GM12878 (cell line): ENCODE results near the gene COL15A1.

Experiments
- HDGF ChIP-seq: fragments of 450-650 bp; IDR thresholded peaks from 2 replicates; pipeline ENCODE4 v1.6.1; 2016; ENCODE audit warnings: antibody characterized with exemption
- JUNB ChIP-seq: IDR thresholded peaks from 2 replicates; pipeline ENCODE4 v1.6.1; 2016; ENCODE audit warnings: antibody characterized with exemption, mild to moderate bottlenecking
- POLR2A ChIP-seq: IDR thresholded peaks from 2 replicates; pipeline ENCODE4 v1.6.1; 2011; ENCODE audit warnings: low read depth, mild to moderate bottlenecking, low read length
- TF ChIP-seq, protein P1 (sequence below): IDR thresholded peaks from 2 replicates; pipeline ENCODE4 v1.6.1; 2012; ENCODE audit warnings: low read depth, low read length, improper control_type of control experiment

DNA sequence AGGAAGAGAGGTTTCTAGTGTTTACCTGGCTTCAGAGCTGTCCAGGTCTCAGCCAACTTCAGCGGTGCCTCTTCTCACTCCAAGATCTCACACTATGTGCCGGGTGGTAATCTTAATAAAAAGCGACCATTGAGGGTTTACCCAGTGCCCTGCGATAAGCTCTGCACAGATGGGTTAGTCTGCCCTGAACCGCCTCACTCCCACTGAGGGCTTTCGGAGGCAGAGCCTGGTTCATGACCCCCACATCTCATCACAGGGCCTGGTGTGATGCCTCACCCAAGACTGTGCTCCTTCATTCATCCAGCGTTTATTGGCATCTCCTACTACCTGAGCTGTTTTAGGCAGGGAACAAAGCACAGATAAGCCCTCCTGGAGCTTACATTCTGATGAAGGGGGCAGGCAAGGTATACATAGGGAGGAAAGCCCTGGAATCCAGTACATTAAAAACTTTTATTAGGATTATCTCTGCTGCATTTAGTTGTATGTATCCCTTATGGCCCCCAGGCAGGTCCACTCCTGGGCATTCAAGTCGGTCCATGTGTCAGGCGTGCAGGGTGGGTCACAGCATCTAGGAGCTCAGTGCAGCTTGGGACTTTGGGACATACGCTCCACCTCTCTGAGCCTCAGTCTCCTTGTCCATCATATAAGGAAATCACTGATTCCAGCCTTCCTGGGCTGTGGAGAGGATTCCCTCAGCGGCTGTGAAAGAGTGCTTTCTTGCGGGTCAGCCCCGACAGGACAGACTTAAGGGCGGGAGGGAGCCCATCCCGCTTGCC, 613 bp upstream of the COL15A1 start:
- TF ChIP-seq JUNB (no peak), HDGF (no peak), POLR2A (no peak)
- TF ChIP-seq, protein P1, sequence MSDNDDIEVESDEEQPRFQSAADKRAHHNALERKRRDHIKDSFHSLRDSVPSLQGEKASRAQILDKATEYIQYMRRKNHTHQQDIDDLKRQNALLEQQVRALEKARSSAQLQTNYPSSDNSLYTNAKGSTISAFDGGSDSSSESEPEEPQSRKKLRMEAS, result no peak
